Activated T-cell treated with anti-CD3 and anti-CD28 coated beads for 4 hours (primary cell): ENCODE results near the gene ASCC2.
"Not testable (repeated sequence)": the region's sequence is repeated elsewhere in the genome, so short reads cannot be mapped to it uniquely, and the experiment has no call there.

Experiments
- DNase-seq: peaks from one replicate; pipeline ENCODE4 v3.0.0-alpha.2; 2020

The ASCC2 gene

DNA sequence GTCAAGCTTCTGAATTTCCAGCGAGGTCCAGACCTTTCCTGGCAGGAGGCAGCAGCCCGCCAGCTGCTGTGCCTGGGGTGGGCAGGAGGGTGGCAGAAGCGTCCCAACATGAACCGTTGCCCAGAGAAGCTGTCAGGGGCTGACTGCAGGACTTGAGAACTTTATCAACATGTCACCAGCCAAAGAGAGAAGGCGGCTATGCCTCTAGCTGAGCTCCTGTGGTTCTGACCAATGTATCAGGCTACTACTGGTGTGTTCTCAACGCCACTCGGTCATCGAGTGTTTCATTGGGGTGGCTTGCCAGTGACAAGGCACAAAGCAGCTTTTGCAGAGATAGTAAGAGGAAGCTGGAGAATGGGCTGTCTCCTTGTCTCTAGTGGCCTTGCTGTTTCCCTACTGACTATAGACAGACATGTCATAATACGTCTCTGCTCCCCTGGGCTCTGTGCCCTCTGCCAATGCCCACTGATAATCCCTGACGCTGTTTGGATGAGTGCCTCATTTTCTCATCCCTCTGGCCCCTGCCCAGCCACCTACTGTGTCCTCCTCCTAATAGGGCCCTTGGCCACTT is 17.6 kb upstream of the ASCC2 start:
- no peak for DNase-seq

DNA sequence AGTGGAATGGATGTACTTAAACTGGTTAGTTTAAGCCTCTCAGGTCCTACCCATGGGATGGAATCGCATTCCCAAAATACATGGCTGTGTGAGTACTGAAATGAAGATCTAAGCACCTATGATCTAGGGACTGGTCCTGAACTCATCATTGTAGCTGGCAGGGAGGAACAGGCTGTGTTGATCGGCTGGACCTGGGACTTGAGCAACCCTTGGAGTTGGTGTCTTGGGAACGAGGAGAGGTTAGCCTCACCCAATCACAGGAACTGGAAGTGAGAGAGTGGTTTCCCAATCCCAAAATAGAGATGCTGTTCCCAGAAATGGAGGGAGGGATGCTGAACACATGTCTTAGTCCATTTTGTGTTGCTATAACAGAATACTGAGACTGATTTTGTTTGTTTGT is 16.4 kb upstream of the ASCC2 start:
- DNase-seq = no peak

DNA sequence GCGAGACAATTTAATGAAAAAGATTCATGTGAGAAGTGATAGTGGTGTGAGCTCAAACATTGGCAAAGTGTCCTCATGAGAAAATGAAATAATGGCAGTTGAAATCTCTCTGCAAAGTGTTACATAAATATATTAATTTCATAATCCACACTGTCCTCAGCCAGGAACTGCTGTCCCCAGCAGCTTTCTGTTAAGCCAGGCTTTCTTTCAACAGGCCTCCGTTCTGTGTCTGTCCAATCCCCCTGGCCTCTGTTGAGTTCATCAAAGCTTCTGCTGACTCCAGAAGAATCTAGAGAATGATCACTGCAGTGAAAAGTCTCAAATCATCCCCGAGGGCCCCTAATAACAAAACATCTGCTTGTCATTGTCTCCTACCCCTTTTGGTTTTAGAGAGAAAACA is 10.0 kb upstream of the ASCC2 start:
- no peak for DNase-seq

DNA sequence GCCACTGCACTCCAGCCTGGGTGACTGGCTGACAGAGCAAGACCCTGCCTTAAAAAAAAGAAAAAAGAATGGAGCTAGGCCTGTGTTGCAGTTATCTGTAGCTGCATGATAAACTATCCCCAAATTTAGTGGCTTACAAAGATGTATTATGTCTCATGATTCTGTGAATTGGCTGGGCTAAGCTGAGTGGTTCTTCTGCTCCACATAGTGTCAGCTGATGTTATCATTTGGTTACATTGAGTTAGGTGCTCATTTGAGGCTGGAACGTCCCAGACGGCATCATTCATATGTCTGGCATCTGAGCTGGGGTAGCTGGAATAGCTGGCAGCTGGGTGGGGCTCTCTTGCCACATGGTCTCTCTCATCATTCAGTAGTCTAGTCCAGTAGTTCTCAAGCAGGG is 8.2 kb upstream of the ASCC2 start:
- DNase-seq = no peak

DNA sequence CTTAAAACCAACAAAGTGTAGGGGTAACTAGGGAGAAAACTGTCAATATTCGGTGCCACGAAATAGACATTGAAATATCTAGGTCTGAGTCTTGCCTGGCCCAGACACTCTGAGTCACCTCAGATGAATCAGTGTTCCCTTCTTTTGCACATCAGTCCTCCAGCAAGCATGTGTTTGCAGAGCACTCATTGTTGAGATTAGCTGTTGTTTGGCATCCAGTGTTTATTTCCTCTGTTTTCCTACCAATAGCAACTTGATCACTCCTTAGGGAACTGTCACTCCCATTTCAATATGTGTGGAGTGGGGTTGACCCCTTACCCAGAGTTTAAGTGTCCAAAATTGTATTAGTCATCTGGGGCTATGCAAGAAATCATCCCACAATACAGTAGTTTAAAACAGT is 4.7 kb upstream of the ASCC2 start:
- no peak for DNase-seq

DNA sequence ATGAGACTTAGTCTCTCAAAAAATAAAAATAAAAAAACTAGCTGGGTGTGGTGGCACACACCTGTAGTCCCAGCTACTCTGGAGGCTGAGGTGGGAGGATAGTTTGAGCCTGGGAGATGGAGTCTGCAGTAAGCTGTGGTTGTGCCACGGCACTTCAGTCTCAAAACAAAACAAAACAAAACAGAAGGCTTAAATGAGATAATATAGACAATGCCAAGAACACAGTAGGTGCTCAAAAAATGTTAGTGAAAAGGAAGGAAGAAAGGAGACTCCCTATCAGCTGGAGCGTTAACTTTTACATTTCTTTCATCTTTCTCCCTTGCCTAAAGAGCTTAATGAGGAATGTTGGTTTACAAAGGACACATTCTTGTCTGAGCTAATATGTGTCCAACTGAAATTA is 4.1 kb upstream of the ASCC2 start:
- DNase-seq = no peak

DNA sequence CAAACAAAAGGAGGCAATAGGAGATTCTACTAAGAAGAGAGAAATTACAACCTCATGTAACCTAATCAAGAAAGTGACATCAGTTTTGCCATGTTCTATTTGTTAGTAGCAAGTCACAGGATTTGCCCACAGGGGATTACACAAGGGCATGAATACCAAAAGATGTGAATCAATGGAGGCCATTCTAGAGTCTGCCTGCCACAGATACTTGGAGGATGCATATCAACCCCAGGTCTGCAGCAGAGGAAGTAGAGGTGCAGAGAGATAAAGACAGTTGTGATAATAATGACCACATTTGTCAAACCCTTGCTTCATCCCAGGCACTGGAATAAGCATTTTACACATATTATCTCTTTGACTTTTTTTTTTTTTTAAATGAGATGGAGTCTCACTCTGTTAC is 2.4 kb upstream of the ASCC2 start:
- DNase-seq = no peak

DNA sequence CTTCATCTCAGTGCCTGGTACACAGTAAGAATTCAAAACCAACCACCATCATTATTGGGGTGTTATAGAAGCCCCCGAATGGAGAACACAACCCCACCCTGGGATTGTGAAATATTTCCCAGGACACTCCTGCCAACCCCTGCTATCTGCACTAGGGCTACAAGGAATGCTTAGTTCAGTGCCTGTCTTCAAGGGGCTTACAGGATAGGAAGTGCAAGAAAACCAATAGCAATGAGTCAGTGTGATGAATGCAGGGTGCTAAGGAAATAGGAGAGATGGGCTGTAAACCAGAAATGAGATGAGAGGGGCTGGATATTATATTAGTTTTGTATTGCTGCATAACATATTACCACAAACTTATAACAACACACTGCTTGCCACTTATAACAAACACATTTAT is 965 bp upstream of the ASCC2 start:
- no peak for DNase-seq

DNA sequence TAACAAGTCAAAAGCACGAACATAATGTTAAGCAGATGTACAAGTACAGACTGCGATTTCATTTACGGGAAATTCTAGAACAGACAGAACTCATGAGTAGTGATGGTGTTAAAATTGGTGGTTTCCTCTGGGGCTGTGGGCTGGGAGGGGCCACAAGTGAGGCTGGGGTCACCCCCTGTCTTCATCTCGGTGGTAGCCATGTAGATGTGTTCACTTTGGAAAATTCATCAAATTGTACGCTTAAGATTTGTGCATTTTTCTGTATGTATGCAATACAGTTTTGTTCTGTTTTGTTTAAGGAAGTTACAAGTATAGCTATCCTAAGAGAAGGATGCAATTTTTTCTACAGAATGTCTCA is 504 bp upstream of the ASCC2 start:
- no peak for DNase-seq

DNA sequence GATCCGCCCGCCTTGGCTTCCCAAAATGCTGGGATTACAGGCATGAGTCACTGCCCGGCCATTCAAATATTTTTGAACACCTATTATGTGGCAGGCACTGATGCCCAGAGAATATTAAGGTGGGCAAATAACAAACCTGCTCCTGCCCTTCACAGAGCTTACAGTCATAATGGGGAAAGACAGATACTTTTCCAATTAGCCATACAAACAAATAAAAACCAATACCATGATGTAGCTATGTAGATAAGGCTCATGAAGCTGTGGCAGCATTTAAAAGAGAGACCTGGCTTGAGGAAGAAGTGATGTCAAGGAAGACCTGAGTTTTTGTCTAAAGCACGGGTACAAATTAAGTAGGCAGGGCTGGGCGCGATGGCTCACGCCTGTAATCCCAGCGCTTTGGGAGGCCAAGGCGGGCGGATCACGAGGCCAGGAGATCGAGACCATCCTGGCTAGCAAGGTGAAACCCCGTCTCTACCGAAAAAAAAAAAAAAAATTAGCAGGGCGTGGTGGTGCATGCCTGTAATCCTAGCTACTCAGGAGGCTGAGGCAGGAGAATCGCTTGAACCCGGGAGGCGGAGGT is 1.2 kb downstream of the ASCC2 start:
- not testable (repeated sequence) for DNase-seq

DNA sequence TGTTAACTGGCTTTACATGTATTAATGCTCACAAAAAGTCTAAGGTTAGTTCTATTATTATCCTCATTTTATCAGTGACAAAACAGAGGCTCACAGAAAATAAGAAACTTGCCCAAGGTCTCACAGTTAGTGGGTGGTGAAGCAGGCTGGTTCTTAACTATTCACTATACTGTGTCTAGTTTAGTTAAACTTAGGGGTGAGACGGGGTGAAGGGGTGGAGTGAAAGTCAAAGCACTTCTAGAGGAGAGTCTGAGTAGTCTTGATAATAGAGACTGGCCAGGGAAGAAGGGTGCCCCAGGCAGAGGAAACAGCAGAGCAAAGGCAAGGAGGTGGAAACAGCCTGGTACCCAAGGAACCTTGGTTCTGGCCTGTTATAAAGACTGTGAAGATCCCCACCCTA is 4.0 kb downstream of the ASCC2 start:
- DNase-seq = no peak

DNA sequence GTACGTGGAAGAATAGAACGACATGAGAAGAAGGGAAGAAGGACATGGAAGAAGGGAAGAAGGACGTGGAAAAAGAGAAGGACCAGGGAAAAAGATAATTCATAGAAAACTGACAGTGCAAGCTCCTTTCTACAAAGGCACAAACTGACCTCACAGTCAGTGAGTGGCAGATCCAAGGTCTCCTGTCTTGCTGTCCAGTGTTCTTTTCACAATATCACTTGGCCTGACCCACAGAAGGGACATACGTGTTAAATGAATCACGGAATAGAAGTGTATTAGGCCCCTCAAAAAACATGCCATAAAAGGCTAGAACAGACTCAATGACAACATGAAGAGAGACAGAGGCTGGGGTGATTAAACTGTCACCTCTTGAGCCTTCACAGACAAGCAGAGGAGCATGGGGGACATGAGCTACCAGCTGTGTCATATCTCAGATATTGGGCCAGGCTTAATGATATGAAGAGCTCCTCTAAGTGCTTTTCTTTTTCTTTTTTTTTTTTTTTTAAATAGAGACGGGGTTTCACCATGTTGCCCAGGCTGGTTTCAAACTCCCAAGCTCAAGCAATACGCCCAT is 4.6 kb downstream of the ASCC2 start:
- DNase-seq = no peak

DNA sequence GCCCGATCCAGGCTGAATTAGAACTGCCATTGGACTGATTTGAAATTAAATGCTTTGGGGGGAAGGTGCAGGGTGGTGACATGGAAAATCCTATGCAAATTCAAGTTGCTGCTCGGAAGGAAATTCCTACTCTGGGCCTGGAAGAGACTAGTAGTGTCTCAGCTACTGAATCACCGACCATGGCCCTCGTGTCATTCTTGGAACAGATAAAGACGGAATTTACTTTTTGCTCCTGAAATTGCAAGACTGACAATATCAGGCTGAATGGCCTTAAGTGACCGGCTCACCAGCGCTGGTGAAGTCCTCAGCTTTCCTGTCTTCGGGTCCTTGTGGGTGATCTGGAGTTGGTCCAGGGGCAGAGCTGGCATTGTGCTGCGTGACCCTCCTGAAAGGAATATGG is 6.1 kb downstream of the ASCC2 start:
- no peak for DNase-seq

DNA sequence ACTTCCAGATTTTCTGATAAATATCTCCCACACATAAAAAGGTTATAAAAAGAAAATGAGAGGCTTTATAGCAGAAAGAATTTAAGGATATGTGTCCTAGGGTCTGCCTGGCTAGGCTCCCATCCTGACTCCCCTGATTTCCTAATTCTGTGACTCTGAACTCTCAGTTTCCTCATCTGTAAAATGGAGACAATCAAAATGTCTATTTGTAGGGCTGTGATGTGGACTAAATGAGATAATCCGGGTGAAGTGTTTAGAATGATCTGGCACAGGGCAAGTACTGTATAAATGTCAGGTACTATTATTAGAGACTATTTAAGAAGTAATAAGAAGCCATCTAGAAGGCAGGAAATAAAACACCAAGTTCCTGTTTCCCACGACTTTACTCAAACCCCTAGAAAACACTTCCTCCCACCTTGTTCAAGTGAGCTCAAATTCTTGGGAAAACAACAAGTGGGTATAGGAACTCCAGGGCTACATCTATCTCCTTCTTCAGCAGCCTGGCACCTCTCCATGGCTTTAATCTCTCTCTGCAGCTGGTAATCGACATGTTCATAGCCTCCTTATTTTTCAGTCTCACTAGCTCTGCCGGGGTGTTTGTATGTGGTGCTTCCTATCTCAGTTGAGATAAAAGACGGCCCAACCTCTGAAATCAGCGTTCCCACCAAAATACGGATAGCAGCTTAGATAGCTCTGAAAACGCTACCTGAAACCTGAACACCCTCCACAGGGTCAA is 6.7 kb downstream of the ASCC2 start:
- DNase-seq = no peak

DNA sequence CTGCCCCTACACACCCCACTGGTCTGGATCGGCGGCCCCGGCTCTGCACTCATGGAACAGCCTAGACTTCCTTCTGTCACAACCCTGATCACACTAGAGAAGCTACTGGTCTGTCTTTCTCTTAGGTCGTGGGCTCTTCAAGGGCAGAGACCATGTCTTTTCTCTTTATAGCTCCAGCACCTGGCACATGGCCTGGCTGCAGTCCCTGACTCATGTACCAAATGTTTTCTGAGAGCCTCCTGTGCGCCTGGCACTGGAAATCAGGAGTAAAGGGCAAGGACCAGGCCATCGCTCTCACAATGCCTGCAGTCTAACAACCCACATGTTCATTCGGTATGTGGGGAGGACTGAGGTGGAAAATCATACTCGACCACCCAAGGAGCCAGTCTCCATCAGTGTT is 7.5 kb downstream of the ASCC2 start:
- DNase-seq = no peak

DNA sequence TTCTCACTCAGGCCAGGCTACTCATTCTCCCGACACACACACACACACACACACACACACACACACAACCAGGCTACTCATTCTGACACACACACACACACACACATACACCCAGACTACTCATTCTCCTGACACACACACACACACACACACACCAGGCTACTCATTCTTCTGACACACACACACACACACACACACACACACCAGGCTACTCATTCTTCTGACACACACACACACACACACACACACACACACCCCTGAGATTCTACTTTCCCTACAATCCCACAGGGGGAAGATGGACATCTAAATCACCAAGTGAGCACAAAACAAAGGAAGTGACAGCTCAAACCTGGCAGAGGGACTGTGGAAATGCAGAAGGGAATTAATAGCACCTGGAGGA is 10.3 kb downstream of the ASCC2 start:
- not testable (repeated sequence) for DNase-seq

DNA sequence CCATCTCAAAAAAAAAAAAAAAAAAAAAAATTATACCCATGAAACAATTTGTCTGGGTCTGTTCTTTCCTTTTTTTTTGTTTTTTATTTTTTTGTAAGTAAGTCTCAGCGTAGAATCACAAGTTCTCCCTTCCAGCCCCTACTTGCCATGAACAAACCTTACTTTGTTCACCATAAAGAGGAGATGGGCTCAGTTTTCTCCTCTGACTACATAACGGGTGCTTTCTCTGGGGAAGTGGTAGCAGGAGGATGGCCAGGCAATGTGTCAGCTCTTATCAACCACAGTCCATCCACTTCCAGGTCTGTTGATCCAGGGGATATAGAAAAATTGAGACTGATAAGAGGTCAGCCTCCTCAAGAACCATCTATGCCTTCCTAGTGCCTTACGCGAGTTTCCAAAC is 11.0 kb downstream of the ASCC2 start:
- DNase-seq = no peak

DNA sequence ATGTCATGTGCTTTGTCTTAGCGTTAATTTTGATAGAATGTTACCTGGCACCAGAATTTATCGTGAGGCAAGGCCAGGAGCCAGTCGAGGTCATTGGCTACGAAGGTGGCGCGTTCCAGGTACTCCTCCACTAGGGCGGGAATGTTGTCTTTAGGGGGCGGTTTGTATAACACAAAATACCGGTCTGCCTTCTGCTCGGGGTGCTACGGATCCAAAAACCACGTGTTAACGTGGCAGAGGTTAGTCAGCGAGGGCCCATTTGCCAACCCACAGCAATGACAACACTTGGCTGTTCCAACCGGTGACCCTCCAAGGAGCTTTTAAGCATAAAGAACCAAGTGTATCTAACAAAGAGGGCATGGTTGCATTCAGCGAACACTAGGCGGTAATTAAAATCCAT is 12.5 kb downstream of the ASCC2 start:
- no peak for DNase-seq

DNA sequence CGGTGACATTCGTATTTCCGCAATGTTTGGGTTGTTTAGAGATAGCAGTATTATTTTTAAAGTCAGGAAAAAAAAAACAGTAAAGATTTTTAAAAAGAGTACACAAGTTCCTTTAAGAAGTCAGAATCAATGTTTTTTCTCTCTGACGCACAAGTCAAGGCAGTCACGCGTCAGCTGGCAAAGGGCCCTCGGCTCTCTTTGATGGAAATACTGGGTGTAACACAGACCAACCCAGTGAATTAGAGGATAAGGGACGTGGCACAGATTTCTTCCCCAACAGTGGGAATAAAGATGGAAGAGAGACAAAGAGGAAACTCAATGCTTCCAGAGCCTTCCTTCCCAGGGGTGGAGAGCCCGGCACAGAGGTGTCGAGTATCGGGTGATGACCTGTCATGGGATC is 13.4 kb downstream of the ASCC2 start:
- no peak for DNase-seq

DNA sequence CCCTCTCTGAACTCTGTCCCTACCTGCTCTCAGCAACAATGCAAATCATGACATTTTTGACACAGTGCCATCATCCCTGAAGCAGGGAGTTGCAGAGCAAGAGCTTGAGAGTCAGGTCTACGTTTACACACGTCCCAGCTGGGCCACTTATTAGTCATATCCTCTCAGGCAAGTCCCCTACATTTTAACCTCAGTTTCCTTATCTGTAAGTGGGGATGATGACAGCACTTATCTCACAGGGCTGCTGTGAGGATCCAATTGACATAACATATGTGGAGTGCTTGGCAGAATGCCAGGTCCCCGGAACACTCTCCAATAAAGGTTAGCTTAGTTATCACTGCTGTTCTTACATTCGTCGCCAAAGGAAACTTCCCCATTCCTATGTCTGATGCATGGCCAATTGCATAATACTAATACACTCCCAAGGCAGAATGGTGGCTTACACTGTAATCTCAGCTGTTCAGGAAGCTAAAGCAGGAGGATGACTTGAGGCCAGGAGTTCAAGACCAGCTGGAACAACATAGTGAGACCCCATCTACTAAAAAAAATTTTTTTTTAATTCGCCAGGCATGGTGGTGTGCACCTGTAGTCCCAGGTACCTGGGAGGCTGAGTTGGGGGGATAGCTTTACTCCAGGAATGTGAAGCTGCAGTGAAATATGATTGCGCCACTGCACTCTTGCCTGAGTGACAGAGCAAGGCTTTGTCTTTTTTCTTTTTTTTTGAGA is 16.6 kb downstream of the ASCC2 start:
- DNase-seq = no peak

DNA sequence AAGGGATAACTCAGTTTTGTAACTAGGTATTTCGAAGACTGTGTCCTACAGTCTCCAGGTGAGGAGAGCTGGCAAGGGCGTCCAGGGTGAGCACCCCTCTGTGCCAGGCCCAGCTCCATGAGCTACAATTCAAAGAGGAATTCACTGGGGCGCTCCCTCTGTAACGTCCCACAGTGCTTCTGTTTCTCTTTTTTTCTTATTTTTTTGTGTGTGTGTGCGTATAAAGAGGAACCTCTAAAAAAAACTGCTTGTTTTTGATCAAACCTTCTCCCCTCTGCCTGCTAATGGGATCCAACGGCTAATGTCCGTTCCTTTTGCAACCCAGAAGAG is 17.1 kb downstream of the ASCC2 start:
- DNase-seq = no peak

DNA sequence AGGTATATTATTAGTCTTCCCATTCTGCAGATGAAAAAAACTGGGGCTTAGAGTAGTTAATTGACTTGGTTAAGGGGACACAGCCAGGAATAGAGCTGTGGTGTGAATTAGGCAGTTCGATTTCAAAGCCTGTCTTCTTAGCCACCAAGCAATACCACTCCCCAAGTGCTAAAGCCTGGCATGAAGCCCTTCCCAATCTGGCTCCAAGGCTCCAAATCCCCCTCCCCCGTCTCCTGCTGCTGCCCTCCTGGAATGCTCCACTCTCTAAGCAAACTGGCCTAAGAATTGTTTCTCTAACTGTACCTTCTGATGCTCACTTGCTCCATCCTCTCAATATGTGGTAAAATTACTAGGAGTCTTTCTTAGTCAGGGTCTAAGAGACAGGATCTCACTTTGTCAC is 18.6 kb downstream of the ASCC2 start:
- DNase-seq = no peak

DNA sequence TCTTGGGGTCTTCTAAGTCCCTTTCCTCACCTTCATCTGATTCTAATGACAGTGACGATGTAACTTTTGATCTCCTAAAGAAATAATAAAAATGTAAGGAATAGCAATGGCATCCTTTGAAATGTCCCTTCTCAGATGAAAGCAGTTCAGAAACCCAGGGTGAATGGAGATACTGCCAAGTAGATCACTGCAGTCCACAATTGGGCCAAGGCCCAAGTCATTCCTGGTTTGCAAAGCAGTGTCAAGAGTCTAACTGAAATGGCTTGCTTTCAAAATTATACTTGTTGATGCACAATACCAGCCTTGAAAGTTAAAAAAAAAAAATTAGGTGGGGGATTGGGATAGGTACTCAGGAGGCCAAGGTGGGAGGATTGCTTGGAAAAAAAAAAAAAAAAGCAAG is 20.4 kb downstream of the ASCC2 start:
- DNase-seq = no peak

DNA sequence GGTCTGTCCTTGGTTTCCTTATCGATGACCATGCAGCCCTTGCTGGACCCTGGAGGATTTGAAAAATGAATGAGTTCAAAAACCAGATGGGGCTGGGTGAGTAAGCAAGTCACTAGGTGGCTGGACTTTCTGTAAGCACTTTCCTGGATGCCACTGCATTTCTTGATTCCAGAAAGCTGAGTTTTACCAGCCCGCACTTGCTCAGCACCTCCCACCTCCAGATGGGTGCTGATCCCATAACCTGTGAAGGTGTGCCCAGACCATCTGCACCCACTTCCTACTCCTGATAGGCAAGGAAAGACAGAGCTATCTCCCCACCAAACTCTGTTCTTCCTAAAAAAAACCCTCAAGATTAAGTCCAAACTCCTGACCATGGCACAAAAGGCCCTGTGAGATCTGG is 21.1 kb downstream of the ASCC2 start:
- DNase-seq = no peak
